NCI-H510A treated with DMSO at 0.1 percent for 48 hours (cell line): ENCODE results near the gene GCNT4.

Experiments
- DNase-seq: peaks from one replicate; lab custom pipeline; 2025; lab: John Stamatoyannopoulos, UW

Gene GCNT4

DNA sequence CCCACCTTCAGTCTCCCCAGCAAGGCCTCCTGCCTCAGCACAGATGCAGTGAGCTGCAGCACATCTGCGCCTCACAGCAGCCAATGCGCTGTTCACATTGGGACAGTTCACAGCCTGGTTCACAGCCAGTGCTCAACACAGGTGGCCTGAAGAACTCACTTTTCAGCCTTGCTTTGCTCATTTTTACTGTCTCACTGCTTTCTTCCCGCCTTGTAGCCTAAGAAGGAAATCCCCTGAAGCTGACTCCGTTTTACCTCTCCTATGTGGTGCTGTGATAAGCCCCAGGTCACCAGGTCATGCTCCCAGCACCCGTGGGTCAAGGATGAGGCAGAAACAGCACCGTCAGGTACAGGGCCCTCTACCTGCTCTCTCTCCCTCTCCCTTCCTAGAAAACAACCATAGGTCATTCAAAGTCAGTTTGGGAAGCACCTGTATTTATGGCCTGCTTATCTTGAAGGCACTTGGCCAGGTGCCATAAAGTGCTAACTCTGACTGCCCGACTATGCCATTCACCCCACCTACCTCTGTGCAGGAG is 1.1 kb downstream of the GCNT4 start:
- DNase-seq, result no peak

DNA sequence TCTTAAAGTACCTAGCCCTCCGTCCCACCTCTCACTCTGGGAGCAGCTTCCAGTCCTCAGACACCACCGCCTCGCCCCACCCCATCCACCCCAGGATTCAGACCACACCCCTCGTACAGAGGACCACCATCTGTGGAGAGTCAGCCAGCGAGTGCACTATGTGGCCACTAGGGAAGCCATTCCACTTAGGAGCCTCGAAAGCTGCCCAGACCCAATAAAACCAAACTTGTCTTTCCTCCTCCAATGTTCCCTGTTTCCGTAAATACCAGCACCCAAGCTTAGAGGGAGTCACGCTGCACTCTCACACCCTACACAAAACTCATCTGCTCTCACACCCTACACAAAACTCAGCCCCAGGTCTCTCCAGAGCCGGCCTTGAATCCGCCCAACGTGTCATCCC is 1.9 kb downstream of the GCNT4 start:
- DNase-seq, result no peak

DNA sequence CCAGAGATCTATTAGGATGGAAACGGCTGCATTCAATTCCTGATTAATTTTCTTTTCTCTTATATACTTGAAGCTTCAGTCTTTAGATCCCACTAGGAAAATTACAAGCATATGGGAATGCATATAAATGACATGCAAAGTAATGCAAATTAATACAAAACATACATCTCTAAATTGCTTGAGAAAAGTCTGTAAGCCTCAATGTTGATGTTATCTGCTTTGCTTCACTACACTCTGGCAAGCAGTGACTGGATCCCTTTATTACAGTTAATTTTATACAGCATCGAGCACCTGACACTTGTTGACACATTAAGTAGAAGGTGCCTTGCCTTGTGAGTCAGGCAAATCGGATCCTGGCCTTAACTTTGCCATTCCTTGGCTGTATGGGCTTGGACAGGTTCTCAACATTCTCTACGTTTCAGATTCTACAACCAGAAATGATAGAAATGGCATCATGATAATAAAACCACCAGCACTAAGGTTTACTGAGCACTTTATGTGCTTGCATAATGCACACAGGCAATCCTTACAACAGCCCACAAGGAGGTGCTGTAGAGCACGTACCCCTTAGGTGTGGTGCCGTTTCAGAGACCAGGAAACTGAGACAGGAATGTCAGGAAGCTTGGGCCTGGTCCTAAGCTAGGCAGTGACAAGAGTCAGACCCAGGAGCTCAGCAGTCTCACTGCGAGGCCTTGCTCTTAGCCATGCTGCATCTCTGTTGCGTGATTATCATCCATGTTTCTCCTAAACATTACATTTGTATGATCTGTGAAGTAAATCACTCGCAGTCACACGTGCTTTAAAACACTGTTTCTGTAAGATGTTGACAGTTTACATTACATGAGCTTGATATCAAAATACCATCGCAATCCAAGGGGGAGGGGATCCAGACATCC is 2.7 kb downstream of the GCNT4 start:
- peak; percentile 9 for DNase-seq

DNA sequence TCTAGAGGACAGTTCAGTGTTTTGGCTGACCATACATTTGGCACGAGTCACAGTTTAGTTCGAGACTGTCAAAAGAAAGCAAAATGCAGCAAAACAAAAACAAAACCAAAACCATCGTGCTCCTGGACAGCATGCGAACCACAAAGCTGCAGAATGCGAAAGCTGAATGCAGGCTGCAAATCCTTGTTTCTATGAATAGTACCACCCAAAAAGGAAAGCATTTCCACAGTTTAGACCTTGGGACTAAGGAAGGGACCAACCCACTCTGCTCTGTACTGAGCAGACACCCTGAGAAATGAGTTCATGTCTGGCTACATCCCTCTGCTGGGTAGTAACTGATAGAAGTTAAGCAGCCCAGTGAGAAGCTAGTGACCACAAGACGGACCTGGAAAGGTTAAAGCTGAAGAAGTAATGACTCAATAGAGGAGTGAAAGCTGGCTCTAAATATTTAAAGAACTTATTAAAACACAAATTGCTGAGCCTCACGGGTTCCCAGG is 3.9 kb downstream of the GCNT4 start:
- DNase-seq, result no peak

DNA sequence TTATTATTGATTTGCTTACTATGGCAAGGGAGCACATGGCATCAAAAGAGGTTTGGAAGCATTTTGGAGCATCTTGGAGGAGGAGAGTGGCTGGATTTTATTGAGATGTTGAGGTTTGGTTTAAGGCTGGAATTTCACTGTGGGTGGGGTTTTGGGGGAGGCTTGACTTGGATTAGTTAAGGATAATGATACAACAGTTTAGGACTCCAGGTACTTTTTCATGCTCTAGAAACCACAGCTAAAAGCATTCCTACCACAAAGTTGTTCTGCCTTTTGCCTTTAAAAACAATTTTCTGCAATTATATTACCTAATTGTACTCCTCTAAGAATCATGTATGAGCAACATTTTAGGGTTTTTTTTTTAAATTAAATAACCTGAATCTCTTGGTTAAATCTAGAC is 5.0 kb downstream of the GCNT4 start:
- DNase-seq, result no peak

DNA sequence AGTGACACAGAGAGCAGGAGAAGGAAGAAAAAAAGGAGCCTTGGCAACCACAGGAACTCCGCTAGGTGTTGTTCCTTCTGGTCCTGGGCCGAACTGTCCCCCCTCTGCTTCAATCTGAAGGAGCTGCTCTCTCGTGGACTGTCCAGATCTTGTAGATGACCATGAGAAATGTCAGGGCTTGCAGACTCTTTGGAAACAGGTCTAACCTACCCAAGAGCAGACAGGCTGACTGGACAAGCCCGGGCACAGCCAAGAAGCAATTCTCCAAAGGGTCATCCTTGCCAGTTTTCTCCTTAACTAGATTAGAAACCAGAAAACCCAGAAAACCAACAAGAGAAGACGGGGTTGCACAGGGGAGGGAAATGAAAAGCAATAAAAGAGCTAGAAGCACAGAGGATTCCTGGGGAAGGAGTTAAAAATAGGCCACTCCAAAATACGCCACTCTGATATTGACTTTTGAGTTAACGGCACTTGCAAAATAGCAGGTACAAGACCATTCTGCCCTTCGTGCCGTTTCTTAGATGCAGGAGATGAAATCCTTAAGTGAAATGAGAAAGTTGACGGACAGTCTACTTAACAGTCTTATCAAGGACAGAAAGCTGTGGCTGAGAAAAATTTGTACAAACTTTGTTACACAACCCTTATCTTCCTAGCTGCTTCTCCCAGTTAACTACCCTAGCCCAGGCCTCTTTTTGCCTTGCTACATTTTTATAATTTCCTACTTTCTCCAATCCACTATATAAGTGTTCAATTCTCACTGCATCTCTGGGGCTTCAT is 5.8 kb downstream of the GCNT4 start:
- DNase-seq, result no peak

DNA sequence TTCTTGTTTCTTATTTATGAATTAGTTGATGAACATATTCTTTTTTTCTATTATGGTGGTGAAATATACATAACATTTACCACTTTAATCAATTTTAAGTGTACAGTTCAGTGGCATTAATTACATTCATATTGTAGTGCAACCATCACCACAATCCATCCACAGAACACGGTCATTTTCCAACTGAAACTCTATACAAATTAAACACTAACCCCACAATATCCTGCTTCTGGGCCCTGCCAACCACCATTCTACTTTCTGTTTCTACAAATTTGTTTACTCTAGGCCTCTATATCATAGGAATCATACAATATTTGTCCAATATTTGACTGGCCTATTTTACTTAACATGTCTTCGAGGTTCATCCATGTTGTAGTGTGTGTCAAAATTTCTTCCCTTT is 7.3 kb downstream of the GCNT4 start:
- no peak for DNase-seq

DNA sequence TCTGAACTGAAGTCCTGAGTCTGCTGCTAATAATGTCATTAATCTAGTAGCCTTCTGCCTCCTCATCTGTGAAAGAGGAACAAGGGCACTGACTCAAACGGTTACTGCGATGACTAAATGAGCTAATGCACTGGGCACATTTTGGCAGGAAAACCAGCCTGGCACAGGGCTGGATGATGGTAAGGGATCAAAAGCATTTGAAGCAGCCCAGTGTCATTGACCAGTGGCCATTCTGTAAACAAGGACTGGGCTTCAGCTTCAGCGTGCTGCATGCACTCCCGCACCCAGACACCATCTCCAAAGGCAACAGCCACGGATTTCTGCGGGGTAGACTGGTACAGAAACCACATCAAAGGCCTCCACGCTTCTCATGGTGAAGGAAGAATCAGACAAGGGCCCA is 8.0 kb downstream of the GCNT4 start:
- no peak for DNase-seq

DNA sequence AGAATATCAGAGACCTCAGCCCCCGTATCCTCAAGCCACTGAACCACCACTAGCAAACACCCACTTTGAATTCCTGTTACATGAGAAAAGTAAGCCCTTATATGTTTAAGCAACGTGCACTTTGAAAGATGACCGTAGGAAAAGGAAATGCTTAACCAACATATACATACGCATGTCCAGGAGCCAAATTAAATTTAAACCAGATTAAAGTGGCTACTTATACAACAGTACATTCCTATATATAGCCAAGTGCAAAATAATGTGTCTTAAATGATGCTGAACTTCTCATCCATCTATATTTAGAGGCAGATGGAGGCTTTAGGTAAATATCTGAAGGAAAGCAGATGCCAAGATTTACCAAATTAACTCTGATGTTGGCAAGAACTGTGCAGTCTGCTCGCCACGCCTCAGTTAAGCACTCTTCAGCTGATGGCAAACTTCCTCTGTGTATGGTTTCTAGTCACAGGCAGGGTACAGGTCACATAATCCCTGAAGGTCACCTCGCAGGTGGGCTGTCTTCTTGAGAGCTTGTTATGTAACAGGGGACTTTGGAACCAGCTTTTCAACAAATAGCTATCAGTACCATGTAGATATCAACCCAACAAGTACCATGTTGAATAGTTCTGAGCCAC is 8.6 kb downstream of the GCNT4 start:
- no peak for DNase-seq

DNA sequence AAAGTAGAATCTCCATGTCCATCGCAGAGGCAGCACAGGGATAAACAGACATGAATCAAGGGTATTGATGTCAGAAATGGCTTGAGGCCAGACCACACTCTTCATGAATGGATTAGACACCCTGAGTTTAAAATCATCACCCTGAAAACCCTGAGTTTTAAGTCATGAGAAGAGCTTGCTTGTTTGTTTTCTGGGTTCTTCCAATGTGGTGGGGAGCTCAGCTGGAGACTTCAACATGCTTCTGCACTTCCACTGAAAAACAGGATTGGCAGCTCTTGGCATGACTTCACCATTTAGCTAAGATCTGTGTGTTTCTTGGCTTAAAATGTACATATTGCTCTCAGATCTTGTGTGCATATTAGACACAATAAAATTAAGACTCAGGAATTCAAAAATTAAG is 9.8 kb downstream of the GCNT4 start:
- DNase-seq, result no peak

DNA sequence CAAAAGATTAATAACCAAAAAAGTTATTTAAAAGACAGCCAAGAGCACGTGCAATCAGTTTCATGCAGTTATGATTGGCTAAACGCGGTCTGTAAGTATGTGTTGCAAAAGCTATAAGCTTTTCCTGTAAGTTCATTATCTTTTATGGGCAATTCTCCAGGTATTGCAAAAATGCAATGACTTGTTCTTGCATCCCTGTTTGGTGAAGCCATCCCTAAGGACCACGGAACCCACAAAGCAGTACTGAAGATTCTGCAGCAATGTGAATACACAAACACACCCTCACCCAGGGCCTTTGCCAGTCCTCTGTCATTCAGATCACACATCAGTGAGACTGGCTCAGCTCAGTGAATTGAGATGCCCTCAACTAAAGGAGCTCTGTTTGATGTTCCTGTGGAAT is 11.4 kb downstream of the GCNT4 start:
- no peak for DNase-seq

DNA sequence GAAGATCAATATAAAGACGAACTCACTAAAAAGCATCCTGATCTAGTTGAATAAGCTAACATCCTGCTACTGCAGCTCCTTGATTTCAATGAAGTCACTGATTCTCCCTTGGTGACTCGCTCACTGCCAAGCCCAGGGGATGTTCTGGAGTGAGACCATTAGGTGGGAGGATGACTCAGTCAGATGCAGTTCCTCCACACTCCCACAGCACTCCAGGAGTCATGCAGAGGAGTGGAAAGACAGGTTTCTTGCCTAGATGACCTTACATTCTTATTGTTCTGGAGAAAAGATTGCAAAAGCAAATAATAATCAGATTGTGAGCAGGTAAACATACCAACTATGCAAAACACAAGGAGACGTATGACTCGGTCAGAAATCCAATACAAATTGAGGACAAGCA is 15.3 kb downstream of the GCNT4 start:
- no peak for DNase-seq

DNA sequence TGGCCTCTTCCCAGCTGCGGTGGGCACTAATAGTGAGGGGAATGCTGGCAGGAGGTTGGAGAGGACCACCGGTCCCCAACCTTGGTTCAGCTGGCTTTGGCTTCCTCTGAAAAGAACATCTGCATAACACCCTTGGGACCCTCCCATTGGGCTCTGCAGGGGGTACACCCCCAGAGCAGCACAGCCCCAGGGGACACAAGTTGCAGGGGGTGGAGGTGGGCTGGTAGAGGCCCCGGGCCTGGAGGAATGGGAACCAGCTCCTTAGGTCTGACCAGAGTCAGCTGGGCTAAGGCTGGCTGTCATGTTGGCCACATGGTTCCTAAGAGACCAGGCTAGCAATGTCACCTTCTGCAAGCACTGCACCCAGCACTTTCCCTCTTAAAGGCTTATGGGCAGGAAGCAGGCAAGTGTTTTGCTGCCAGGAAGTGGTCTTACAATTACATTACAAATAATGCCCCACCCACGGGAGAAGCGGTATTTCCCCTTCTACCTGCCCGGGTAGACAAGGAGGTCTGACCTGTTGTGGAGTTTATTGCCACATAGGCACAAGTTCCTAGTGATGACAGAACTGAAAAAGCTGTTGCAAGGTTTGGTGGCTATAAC is 18.1 kb downstream of the GCNT4 start:
- peak; percentile 1 for DNase-seq

DNA sequence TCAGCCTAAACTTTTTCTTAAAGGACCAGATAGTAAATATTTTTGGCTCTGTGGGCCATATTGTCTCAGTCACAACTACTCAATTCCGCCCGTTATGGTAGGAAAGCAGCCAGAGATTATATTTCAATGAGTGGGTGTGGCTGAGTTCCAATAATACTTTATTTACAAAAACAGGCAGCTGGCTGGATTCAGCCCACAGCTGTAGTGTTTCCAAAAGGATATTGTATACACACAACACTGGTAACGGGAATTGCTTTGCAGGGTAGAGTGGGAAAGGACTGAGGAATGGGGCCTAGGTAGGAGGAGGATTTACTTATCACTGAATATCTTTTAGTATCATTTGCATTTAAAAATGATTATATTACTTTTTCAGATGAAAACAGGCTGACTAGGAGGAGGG is 21.0 kb downstream of the GCNT4 start:
- DNase-seq, result no peak

DNA sequence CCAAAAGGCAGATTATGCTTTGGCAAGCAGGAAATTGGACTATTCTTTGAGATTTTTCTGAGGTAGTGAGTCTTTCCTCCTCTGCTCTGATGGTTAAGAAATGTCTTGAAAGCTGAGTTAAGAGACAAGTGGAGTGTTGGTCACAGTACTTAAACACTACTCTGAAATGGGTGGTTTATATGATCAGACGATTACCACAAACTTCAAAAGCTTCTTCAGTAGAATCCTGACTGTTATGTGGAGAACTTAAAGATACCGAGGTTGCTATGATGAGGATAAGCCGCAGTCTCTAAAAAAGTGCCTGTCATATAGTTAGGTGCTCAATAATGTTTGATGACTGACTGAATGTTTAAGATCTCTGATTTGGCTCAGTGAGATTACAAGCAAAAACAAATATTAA is 24.3 kb downstream of the GCNT4 start:
- DNase-seq, result no peak

DNA sequence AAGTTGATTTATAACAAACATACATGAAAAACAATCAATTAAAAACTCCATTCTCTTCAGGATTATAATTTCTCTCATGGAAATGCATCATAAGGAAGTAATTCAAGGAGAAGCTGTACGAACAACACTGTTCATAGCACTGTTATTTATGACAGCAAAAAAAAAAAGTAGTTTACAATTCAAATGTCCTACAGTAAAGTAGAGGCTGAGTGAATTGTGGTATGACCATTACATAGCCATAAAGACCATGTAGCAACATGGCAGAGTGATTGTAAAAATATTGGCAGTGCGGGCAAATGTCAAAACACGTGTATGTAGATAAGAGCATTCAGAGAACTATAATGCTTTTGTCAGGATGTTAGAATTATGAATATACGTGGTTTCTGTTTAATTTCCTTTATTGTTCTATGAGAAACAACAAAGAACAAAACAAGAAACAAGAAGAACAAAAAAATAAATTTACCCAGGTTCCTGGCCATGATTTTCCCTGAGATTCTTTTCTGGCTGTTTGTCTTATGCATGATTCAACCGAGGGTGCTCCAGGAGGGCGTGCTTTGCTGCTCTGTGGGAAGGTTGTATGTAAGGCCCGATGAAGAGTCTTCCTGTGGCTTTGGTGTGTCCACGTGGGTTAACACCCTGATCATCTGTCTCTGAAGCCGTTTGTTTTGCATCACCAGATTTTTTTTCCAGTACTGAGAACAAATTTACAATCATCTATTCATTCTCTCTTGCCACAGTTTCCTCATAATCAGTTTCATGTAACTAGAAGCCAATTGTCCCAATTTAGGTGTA is 28.8 kb downstream of the GCNT4 start:
- DNase-seq, result no peak

DNA sequence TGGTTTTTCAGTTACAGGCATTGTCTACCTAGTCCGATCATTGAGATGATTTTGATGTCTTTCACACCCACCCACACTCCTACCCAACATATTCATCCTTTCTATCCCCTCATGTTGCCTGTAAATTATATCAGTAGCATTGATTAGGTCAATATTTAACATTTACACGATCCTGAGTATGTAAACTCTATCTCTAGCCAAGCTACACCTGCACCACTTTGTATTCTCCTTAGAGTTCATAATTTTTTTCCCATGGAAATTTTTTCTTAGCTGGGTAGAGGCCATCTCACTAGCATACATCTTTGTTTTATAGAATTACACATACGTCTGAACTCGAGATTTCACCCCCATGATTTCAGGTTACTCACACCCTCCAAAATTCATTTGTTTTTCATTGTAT is 30.6 kb downstream of the GCNT4 start:
- no peak for DNase-seq

DNA sequence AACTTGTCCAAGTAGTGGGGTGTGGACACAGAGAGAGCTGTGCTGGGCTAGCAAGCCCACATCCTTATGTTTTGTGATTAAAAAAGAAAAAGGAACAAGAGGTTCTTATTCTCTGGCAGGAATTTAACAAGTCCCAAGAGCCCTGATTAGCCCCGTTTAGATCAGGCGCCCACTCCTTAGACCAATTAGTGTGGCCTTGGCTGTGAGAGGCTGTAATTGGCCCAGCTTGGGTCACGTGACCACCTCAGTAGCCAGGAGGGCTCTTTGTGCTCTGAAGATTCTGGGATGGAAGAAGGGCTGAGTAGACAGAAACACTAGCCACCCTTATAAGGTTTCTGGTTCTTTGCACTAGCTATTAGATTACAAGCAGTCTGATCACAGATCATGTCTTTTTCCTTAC is 31.1 kb downstream of the GCNT4 start:
- DNase-seq, result no peak

DNA sequence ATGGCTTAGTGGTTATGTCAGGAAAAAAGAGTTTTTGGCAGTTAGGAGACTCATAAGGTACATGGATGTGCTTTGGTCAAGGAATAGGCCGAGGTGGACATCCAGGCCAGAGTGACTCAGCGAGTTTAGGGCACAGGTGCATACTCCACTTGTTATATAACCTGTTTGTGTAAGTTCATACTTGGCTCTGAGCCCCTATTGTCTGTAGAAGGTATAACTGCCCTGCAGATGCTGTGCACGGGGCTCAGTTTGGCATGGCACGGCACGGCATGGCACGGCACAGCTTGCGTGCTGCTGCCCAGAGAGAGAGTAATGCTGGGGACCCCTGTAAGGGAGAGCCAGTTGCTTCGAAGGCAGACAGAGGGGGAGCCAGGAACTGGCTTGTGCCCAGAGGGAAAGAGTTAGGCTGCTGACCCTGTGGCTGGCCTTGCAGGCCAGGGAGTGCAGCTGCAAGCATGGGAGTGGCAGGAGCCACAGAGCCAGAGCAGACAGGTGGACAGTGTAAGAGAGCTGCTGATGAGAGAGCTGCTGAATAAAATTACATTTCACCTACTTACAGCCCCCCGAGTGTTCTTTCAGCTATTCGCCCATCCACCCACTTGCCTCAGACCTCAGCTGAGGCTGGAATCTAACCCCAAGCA is 32.2 kb downstream of the GCNT4 start:
- no peak for DNase-seq

DNA sequence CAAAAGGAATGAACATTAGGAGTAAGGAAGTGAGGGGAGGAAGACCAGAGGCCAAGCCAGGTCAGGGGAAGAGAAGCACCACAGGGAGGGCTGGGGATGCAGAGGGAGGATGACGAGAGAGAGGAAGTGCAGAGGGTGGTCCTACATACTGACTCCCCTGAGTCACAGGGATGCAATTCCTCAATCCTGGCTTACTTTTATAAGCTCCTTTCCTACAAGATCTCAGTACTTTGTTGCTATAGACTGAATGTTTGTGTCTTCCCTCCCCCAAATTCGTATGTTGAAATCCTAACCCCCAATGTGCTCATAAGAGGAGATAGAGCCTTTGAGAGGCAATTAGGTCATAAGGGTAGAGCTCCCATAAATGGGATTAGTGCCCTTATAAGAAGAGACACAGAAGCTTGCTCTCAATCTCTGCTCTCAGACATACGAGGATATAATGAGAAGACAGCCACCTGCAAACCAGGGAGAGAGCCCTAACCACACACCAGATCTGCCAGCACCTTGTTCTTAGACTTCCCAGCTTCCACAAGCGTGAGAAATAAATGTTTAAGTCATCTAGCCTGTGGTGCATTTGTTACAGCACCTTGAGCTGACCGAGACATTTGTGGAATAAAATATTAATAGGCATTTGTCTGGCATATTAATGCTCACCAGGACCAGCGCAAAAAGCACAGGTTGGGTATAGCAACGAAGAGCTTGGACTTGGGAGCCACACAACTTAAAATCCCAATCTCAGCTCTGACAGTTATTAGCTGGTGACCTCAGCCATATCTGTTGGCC is 33.4 kb downstream of the GCNT4 start:
- DNase-seq, result no peak
